ENCODE data around the gene ZNF662. TPM values are rescaled to one million over a fixed set of nuclear protein-coding genes. Genes with fewer than 3 reads are reported as not detected.

ZNF662 gene
- total RNA-seq = 0.07 TPM in 1 of 2 replicates, not detected in the other
- polyA plus RNA-seq = not detected in 2 replicates

DNA sequence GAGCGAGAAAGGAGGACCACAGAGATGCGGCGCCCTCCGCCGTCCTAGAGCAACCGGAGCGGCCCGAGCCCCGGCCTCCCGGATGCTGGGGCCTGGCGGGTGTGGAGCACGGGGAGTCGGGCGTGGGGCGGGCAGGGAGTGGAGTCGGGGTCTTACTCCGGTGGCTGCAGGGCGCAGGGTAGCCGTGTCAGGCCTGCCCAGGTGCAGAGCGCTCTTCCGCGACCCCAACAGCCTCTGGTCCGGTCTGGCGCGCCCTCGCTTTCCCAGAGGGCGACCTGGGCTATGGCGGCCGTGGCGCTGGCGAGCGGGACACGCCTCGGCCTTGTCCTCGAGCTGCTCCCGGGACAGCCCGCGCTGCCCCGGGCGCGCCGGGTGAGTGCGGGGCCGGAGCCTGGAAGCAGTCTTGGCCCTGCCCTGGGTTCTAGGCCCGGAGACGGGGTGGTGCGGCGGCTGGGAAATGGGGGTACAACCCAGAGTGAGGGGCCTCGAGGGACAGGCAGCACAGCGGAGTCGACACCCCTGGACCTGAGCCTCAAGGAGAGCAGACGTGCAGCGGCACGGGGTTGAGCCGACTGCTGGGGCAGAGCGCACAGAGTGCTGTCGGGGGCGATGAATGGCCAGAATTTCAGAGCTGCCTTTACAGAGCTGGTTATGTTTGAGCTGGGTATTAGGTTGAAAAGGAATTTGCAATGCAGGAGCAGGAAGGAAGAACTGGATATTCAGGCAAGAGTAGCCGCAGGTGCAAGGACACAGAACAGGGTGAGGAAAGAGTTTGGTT is at the start of gene ZNF662:
ZNF662 (plus strand) TSS at position 73 of the 778 bp plus-strand sequence. CDS start 1,973 bp downstream, outside the sequence.
- H3K36me3 ChIP-seq (replicated peaks; ENCODE audit: insufficient read depth, low read depth) = no peaks in the 10 kb centered on the region
- H3K9me2 ChIP-seq (replicated peaks; ENCODE audit: insufficient read depth) = no peaks in the 10 kb centered on the region
- TF ChIP-seq EZH2 (IDR thresholded peaks at IDR 0.05; ENCODE audit: borderline replicate concordance) (no peak), EZH2phosphoT487 (IDR thresholded peaks at IDR 0.05; ENCODE audit: low read depth, severe bottlenecking, unreplicated experiment) (no peak), CTCF (IDR thresholded peaks at IDR 0.05; ENCODE audit: poor library complexity) (no peak)
- H3K27me3 ChIP-seq = no peaks in the 10 kb centered on the region
- no peak within 1 kb of the TSS for H3K4me3 ChIP-seq
- no peaks in the 10 kb centered on the region for H4K20me1 ChIP-seq (ENCODE audit: insufficient read depth, poor library complexity, severe bottlenecking)
- H3K79me2 ChIP-seq = no peaks in the 10 kb centered on the region
- no peaks in the 10 kb centered on the region for H3K9me3 ChIP-seq (ENCODE audit: low read depth)
- H3K4me2 ChIP-seq = no peak within 1 kb of the TSS
- no peaks in the 10 kb centered on the region for H3K4me1 ChIP-seq (ENCODE audit: insufficient read depth)
- no peak within 1 kb of the TSS for H3K27ac ChIP-seq
- no peak for DNase-seq (ENCODE audit: low spot score)
- H2AFZ ChIP-seq = no peak within 1 kb of the TSS
- 97% methylated on average over 46 of the region's 59 CpGs for WGBS (ENCODE audit: low lambda C conversion rate, missing lambda C conversion rate)

DNA sequence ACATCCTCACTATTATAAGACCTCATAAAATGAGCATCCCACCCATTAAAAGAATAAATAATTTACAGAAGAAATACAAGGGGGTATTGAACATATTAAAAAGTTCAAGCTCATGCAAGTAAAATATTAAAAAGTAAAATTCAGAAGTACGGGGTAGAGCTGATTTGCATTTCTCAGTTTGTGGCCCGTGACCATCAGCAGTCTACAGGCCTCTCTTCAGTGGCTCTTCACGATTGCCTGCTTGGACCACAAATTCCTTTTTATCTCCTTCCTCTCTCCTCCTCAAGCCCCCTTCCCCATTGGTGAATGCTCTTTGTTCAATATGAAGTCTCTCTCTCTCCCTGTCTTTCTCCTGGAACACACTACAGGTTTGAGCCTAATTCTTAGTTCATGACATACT is 49.4 kb upstream of the ZNF662 start:
- H3K27ac ChIP-seq = peak overlapping the region; percentile 71
- no peaks in the 10 kb centered on the region for H3K9me3 ChIP-seq (ENCODE audit: low read depth)
- H3K4me3 ChIP-seq = no peak overlapping the region
- 89% methylated on average over 3 of the region's 3 CpGs for WGBS (ENCODE audit: low lambda C conversion rate, missing lambda C conversion rate)
- peaks cover 24% of the 10 kb centered on the region for H3K4me1 ChIP-seq (ENCODE audit: insufficient read depth)
- no peak overlapping the region for H3K4me2 ChIP-seq
- H2AFZ ChIP-seq = no peak overlapping the region
- no peaks in the 10 kb centered on the region for H3K9me2 ChIP-seq (replicated peaks; ENCODE audit: insufficient read depth)
- no peak for TF ChIP-seq EZH2phosphoT487 (IDR thresholded peaks at IDR 0.05; ENCODE audit: low read depth, severe bottlenecking, unreplicated experiment)
- TF ChIP-seq EZH2 (IDR thresholded peaks at IDR 0.05; ENCODE audit: borderline replicate concordance) = no peak
- TF ChIP-seq CTCF (IDR thresholded peaks at IDR 0.05; ENCODE audit: poor library complexity) = no peak
- no peaks in the 10 kb centered on the region for H4K20me1 ChIP-seq (ENCODE audit: insufficient read depth, poor library complexity, severe bottlenecking)
- DNase-seq (ENCODE audit: low spot score) = no peak
- H3K79me2 ChIP-seq = no peaks in the 10 kb centered on the region
- H3K36me3 ChIP-seq (replicated peaks; ENCODE audit: insufficient read depth, low read depth) = no peaks in the 10 kb centered on the region
- H3K27me3 ChIP-seq = no peaks in the 10 kb centered on the region

DNA sequence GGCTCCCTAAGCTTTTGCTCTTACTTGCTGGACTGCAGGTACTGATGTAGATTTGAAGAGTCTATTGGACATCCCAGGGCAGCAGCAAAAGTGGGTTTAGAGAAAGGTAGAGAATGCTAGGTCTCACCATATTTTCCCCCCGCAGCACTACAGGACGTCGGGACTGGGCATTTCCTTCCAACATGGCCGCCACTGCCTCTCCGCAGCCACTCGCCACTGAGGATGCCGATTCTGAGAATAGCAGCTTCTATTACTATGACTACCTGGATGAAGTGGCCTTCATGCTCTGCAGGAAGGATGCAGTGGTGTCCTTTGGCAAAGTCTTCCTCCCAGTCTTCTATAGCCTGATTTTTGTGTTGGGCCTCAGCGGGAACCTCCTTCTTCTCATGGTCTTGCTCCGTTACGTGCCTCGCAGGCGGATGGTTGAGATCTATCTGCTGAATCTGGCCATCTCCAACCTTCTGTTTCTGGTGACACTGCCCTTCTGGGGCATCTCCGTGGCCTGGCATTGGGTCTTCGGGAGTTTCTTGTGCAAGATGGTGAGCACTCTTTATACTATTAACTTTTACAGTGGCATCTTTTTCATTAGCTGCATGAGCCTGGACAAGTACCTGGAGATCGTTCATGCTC is 41.5 kb upstream of the ZNF662 start:
- Histone ChIP-seq H3K27me3 (no peaks in the 10 kb centered on the region), H3K4me2 (no peak overlapping the region), H3K9me3 (ENCODE audit: low read depth) (no peaks in the 10 kb centered on the region), H3K36me3 (replicated peaks; ENCODE audit: insufficient read depth, low read depth) (no peaks in the 10 kb centered on the region), H3K79me2 (no peaks in the 10 kb centered on the region), H3K4me3 (no peak overlapping the region), H3K4me1 (ENCODE audit: insufficient read depth) (no peaks in the 10 kb centered on the region), H3K27ac (no peak overlapping the region), H2AFZ (no peak overlapping the region), H3K9me2 (replicated peaks; ENCODE audit: insufficient read depth) (no peaks in the 10 kb centered on the region), H4K20me1 (ENCODE audit: insufficient read depth, poor library complexity, severe bottlenecking) (no peaks in the 10 kb centered on the region)
- DNase-seq (ENCODE audit: low spot score) = no peak
- 95% methylated on average over 15 of the region's 15 CpGs for WGBS (ENCODE audit: low lambda C conversion rate, missing lambda C conversion rate)
- TF ChIP-seq EZH2phosphoT487 (IDR thresholded peaks at IDR 0.05; ENCODE audit: low read depth, severe bottlenecking, unreplicated experiment) = no peak
- no peak for TF ChIP-seq CTCF (IDR thresholded peaks at IDR 0.05; ENCODE audit: poor library complexity)
- TF ChIP-seq EZH2 (IDR thresholded peaks at IDR 0.05; ENCODE audit: borderline replicate concordance) = no peak
